Inflammatory macrophage treated with lipopolysaccharide for 1 hour (primary cell): ENCODE data around the gene PLCD1.
A peak's percentile ranks its signal among the peaks of the same experiment; 100 is the strongest.
"Not testable (repeated sequence)": the region's sequence is repeated elsewhere in the genome, so short reads cannot be mapped to it uniquely, and the experiment has no call there.

Experiments
- DNase-seq, 2 donors: peaks; one replicate each; pipeline ENCODE4 v3.0.0-alpha.2; 2020 to 2022

PLCD1 gene

GRCh38 chr3:37984051-37984450 lies 45.4 kb downstream of the PLCD1 start:
- DNase-seq: no peak

GRCh38 chr3:37982331-37982730 lies 47.1 kb downstream of the PLCD1 start:
- no peak for DNase-seq

GRCh38 chr3:37981348-37981664 lies 48.1 kb downstream of the PLCD1 start:
- no peak for DNase-seq

- DNase-seq: no peak
Measured at GRCh38 chr3:37980462-37981347, 48.7 kb downstream of the PLCD1 start.

- peak; percentile 97 for DNase-seq
Measured at GRCh38 chr3:37979541-37980461, 49.6 kb downstream of the PLCD1 start.

GRCh38 chr3:37974121-37975083 lies 55.0 kb downstream of the PLCD1 start:
- DNase-seq: peak; percentile 63 to 88

GRCh38 chr3:37973246-37974054 lies 56.0 kb downstream of the PLCD1 start:
- no peak for DNase-seq

GRCh38 chr3:37972056-37972455 lies 57.4 kb downstream of the PLCD1 start:
- DNase-seq: not testable (repeated sequence)

GRCh38 chr3:37971467-37971866 lies 58.0 kb downstream of the PLCD1 start:
- DNase-seq: no peak

- no peak for DNase-seq
Measured at GRCh38 chr3:37970802-37971201, 58.6 kb downstream of the PLCD1 start.

- no peak for DNase-seq
Measured at GRCh38 chr3:37969596-37970100, 59.8 kb downstream of the PLCD1 start.

GRCh38 chr3:37968813-37969595 lies 60.4 kb downstream of the PLCD1 start:
- no peak for DNase-seq

GRCh38 chr3:37968199-37968598 lies 61.2 kb downstream of the PLCD1 start:
- no peak for DNase-seq

GRCh38 chr3:37967260-37967881 lies 62.1 kb downstream of the PLCD1 start:
- DNase-seq: peak; percentile 40 to 77

GRCh38 chr3:37964716-37965115 lies 64.7 kb downstream of the PLCD1 start:
- DNase-seq: no peak

- DNase-seq: no peak
Measured at GRCh38 chr3:37964146-37964545, 65.3 kb downstream of the PLCD1 start.

- no peak for DNase-seq
Measured at GRCh38 chr3:37963635-37964034, 65.8 kb downstream of the PLCD1 start.

- no peak for DNase-seq
Measured at GRCh38 chr3:37963016-37963415, 66.4 kb downstream of the PLCD1 start.

- no peak for DNase-seq
Measured at GRCh38 chr3:37961622-37962431, 67.6 kb downstream of the PLCD1 start.
